ENCODE measurements around the gene CALCOCO1. TPM values are rescaled to one million over a fixed set of nuclear protein-coding genes. Genes with fewer than 3 reads are reported as not detected.
A peak's percentile ranks its signal among the peaks of the same experiment; 100 is the strongest.

Gene CALCOCO1
- total and polyA plus RNA-seq, 2 donors, result 85.4 to 280 TPM

GRCh38 chr12:53667080-53667479, 60.2 kb downstream of the CALCOCO1 start:
- WGBS, result 95% methylated on average over 2 of the region's 2 CpGs
- H3K27ac ChIP-seq (ENCODE audit: low read depth), result no peak overlapping the region
- H3K4me3 ChIP-seq (ENCODE audit: low read depth, low read length), result no peak overlapping the region
- H3K36me3 ChIP-seq (ENCODE audit: insufficient read depth), result peaks cover 15% of the 10 kb centered on the region
- DNase-seq (ENCODE audit: extremely low spot score), result no peak
- H3K4me1 ChIP-seq (ENCODE audit: insufficient read depth), result no peaks in the 10 kb centered on the region

GRCh38 chr12:53664936-53665335, 62.3 kb downstream of the CALCOCO1 start:
- WGBS, result 53% methylated on average over 7 of the region's 7 CpGs
- no peak for DNase-seq (ENCODE audit: extremely low spot score)
- Histone ChIP-seq H3K4me1 (ENCODE audit: insufficient read depth) (no peaks in the 10 kb centered on the region), H3K4me3 (ENCODE audit: low read depth, low read length) (no peak overlapping the region), H3K36me3 (ENCODE audit: insufficient read depth) (peaks cover 14% of the 10 kb centered on the region), H3K27ac (ENCODE audit: low read depth) (no peak overlapping the region)

GRCh38 chr12:53664191-53664590, 63.1 kb downstream of the CALCOCO1 start:
- DNase-seq (ENCODE audit: extremely low spot score), result no peak
- WGBS, result 92% methylated on average over 5 of the region's 5 CpGs
- Histone ChIP-seq H3K4me1 (ENCODE audit: insufficient read depth) (peaks cover 1% of the 10 kb centered on the region), H3K36me3 (ENCODE audit: insufficient read depth) (peaks cover 12% of the 10 kb centered on the region), H3K27ac (ENCODE audit: low read depth) (no peak overlapping the region), H3K4me3 (ENCODE audit: low read depth, low read length) (no peak overlapping the region)

GRCh38 chr12:53660041-53660440, 67.2 kb downstream of the CALCOCO1 start:
- no peak for DNase-seq (ENCODE audit: extremely low spot score)
- WGBS, result 29% methylated on average over 5 of the region's 5 CpGs
- Histone ChIP-seq H3K4me1 (ENCODE audit: insufficient read depth) (peaks cover 1% of the 10 kb centered on the region), H3K4me3 (ENCODE audit: low read depth, low read length) (no peak overlapping the region), H3K36me3 (ENCODE audit: insufficient read depth) (peaks cover 8% of the 10 kb centered on the region), H3K27ac (ENCODE audit: low read depth) (no peak overlapping the region)

GRCh38 chr12:53659571-53659981, 67.7 kb downstream of the CALCOCO1 start:
- no peak for DNase-seq (ENCODE audit: extremely low spot score)
- 29% methylated on average over 2 of the region's 2 CpGs for WGBS

GRCh38 chr12:53659011-53659551, 68.2 kb downstream of the CALCOCO1 start:
- 17% methylated on average over 3 of the region's 3 CpGs for WGBS
- Histone ChIP-seq H3K36me3 (ENCODE audit: insufficient read depth) (peaks cover 8% of the 10 kb centered on the region), H3K4me1 (ENCODE audit: insufficient read depth) (peaks cover 1% of the 10 kb centered on the region), H3K27ac (ENCODE audit: low read depth) (peak overlapping the region; percentile 28), H3K4me3 (ENCODE audit: low read depth, low read length) (no peak overlapping the region)
- DNase-seq (ENCODE audit: extremely low spot score), result no peak

More at GRCh38 chr12:53659571-53659981, 67.7 kb downstream of the CALCOCO1 start:
- Histone ChIP-seq H3K4me3 (ENCODE audit: low read depth, low read length) (no peak overlapping the region), H3K27ac (ENCODE audit: low read depth) (no peak overlapping the region), H3K36me3 (ENCODE audit: insufficient read depth) (peaks cover 8% of the 10 kb centered on the region), H3K4me1 (ENCODE audit: insufficient read depth) (peaks cover 1% of the 10 kb centered on the region)

Other genes with a start within 250 kb of the CALCOCO1 start
- 17.3 TPM for gene MAP3K12, start 228.0 kb downstream of the CALCOCO1 start, total RNA-seq
- 27.4 TPM for gene MAP3K12, start 228.0 kb downstream of the CALCOCO1 start, polyA plus RNA-seq
- 22.2 TPM for gene TARBP2, start 226.2 kb downstream of the CALCOCO1 start, total RNA-seq
- gene TARBP2, start 226.2 kb downstream of the CALCOCO1 start, polyA plus RNA-seq, result 24.1 TPM
- gene NPFF, start 220.0 kb downstream of the CALCOCO1 start, total RNA-seq, result not detected
- gene NPFF, start 220.0 kb downstream of the CALCOCO1 start, polyA plus RNA-seq, result not detected
- 24.1 TPM for gene ATF7, start 101.1 kb downstream of the CALCOCO1 start, total RNA-seq
- 28.2 TPM for gene ATF7, start 101.1 kb downstream of the CALCOCO1 start, polyA plus RNA-seq
- gene ATP5MC2, start 51.4 kb downstream of the CALCOCO1 start, total RNA-seq, result 109 TPM
- gene ATP5MC2, start 51.4 kb downstream of the CALCOCO1 start, polyA plus RNA-seq, result 513 TPM
- gene CISTR, start 24.5 kb upstream of the CALCOCO1 start, total RNA-seq, result not detected
- gene CISTR, start 24.5 kb upstream of the CALCOCO1 start, polyA plus RNA-seq, result not detected
- gene HOXC13, start 211.4 kb upstream of the CALCOCO1 start, total RNA-seq, result not detected
- gene HOXC13, start 211.4 kb upstream of the CALCOCO1 start, polyA plus RNA-seq, result 0.19 TPM
- gene HOXC12, start 227.5 kb upstream of the CALCOCO1 start, total RNA-seq, result not detected
- gene HOXC12, start 227.5 kb upstream of the CALCOCO1 start, polyA plus RNA-seq, result 0.04 TPM
- 1.5 TPM for gene HOXC11, start 245.7 kb upstream of the CALCOCO1 start, total RNA-seq
- gene HOXC11, start 245.7 kb upstream of the CALCOCO1 start, polyA plus RNA-seq, result 1.3 TPM
- 1.1 TPM for gene HOTAIR, start 247.5 kb upstream of the CALCOCO1 start, total RNA-seq
- 6.3 TPM for gene HOTAIR, start 247.5 kb upstream of the CALCOCO1 start, polyA plus RNA-seq

Data from urinary bladder (tissue), 4 donors.